HG03342 (cell line): ENCODE measurements around the gene DNAJC18.

Experiments
- ATAC-seq: cut with Tn5 transposase; IDR thresholded peaks from one replicate; pipeline ENCODE4 v1.9.1; 2021; ENCODE audit warnings: mild to moderate bottlenecking, moderate library complexity; ENCODE audit not compliant: unreplicated experiment

DNAJC18 gene

GRCh38 chr5:139371482-139372435 lies 67.6 kb downstream of the DNAJC18 start:
- no peak for ATAC-seq

GRCh38 chr5:139369181-139369580 lies 70.1 kb downstream of the DNAJC18 start:
- ATAC-seq: no peak

- no peak for ATAC-seq
These were observed 70.7 kb downstream of the DNAJC18 start for GRCh38 chr5:139368613-139369012.

GRCh38 chr5:139364466-139364865 lies 74.9 kb downstream of the DNAJC18 start:
- no peak for ATAC-seq

- no peak for ATAC-seq
These were observed 75.4 kb downstream of the DNAJC18 start for GRCh38 chr5:139363937-139364336.

GRCh38 chr5:139361835-139362429 lies 77.4 kb downstream of the DNAJC18 start:
- ATAC-seq: no peak

- ATAC-seq: no peak
These were observed 78.9 kb downstream of the DNAJC18 start for GRCh38 chr5:139360384-139360783.
